MCF 10A (cell line): ENCODE data around the gene MRPL39. TPM values are rescaled to one million over a fixed set of nuclear protein-coding genes. Genes with fewer than 3 reads are reported as not detected.

Experiments
- BruUV-seq: library from RNA; stranded (reverse); fragments of 400-500 nt; replicated peaks from 2 replicates; lab custom pipeline; 2021; lab: Mats Ljungman, UMichigan
- CTCF ChIA-PET: fragments of 300-600 bp; sonication (Branson Sonifier 250); formaldehyde crosslinking; extraction: SDS; loops from one replicate; lab custom pipeline; 2021; ENCODE audit warnings: antibody characterized with exemption, inconsistent platforms; lab: Yijun Ruan, JAX
- POLR2A ChIA-PET: fragments of 300-600, 350-650 bp; sonication (Branson Sonifier 250); formaldehyde crosslinking; extraction: SDS; loops from one replicate; lab custom pipeline; 2020; ENCODE audit warnings: antibody characterized with exemption, inconsistent platforms; lab: Yijun Ruan, JAX
- DNase-seq: peaks from one replicate; pipeline ENCODE4 v3.0.0-alpha.2; 2018; ENCODE audit not compliant: unreplicated experiment
- H3K27ac Mint-ChIP-seq: one replicate; pipeline ENCODE4 v1.8.0; 2022; ENCODE audit warnings: mild to moderate bottlenecking, low read depth, mixed read lengths; ENCODE audit not compliant: unreplicated experiment
- H3K27me3 Mint-ChIP-seq: one replicate; pipeline ENCODE4 v1.8.0; 2022; ENCODE audit warnings: mixed read lengths; ENCODE audit not compliant: insufficient read depth, unreplicated experiment
- H3K36me3 Mint-ChIP-seq: one replicate; pipeline ENCODE4 v1.8.0; 2022; ENCODE audit warnings: mild to moderate bottlenecking, moderate library complexity, mixed read lengths; ENCODE audit not compliant: insufficient read depth, unreplicated experiment
- H3K4me1 Mint-ChIP-seq: one replicate; pipeline ENCODE4 v1.8.0; 2022; ENCODE audit warnings: mixed read lengths; ENCODE audit not compliant: insufficient read depth, unreplicated experiment
- H3K4me3 Mint-ChIP-seq: one replicate; pipeline ENCODE4 v1.8.0; 2022; ENCODE audit warnings: mild to moderate bottlenecking, moderate library complexity, mixed read lengths; ENCODE audit not compliant: unreplicated experiment
- H3K9me3 Mint-ChIP-seq: one replicate; pipeline ENCODE4 v1.8.0; 2022; ENCODE audit warnings: mixed read lengths; ENCODE audit not compliant: unreplicated experiment
- intact Hi-C: fragments of 100-400 bp; cut with micrococcal nuclease; formaldehyde crosslinking; loops from 2 replicates; pipeline ENCODE4 v1.14.1; 2022
- total RNA-seq: library from RNA; stranded (reverse); gene quantifications from 2 replicates; pipeline ENCODE4 v1.2.3, GENCODE V29; 2022
- TF ChIP-seq, protein P1 (sequence below): fragments of 200-600 bp; IDR thresholded peaks from one replicate; pipeline ENCODE4 v1.8.0; 2022; ENCODE audit warnings: antibody characterized with exemption, mild to moderate bottlenecking; ENCODE audit not compliant: unreplicated experiment

The MRPL39 gene
- total RNA-seq, 1 experiment from 2014 or later, result 37.1 TPM

DNA sequence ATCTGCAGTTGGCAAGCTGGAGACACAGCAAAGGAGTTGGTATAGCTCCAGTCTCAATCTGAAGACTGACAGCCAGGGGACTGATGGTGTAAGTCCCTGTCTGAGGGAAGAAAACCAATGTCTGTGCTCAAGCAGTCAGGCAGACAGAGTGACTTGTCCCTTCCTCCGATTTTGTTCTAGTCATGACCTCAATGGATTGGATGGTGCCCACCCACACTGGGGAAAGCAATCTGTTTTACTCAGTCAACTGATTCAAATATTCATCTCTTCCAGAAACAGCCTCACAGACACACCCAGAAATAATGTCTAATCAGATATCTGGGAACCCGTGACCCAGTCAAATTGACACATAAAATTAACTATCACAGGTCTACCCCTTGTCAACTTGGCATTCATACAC, 11.9 kb upstream of the MRPL39 start:
- intact Hi-C loops, result no loop called here
- Mint-ChIP-seq H3K27me3 (peaks cover 10% of the 10 kb centered on the region), H3K36me3 (no peaks in the 10 kb centered on the region), H3K4me3 (no peak overlapping the region), H3K27ac (no peak overlapping the region), H3K9me3 (no peaks in the 10 kb centered on the region), H3K4me1 (no peaks in the 10 kb centered on the region)
- no TSS peak for BruUV-seq
- CTCF ChIA-PET, result interaction anchor here (1.0 to 3.3 kb wide), 2 partner anchors 11 kb away, joined by 3 to 19 read pairs; no protein-coding TSS in a partner anchor
- DNase-seq, result no peak
- POLR2A ChIA-PET, result no interaction called here
- TF ChIP-seq, protein P1, sequence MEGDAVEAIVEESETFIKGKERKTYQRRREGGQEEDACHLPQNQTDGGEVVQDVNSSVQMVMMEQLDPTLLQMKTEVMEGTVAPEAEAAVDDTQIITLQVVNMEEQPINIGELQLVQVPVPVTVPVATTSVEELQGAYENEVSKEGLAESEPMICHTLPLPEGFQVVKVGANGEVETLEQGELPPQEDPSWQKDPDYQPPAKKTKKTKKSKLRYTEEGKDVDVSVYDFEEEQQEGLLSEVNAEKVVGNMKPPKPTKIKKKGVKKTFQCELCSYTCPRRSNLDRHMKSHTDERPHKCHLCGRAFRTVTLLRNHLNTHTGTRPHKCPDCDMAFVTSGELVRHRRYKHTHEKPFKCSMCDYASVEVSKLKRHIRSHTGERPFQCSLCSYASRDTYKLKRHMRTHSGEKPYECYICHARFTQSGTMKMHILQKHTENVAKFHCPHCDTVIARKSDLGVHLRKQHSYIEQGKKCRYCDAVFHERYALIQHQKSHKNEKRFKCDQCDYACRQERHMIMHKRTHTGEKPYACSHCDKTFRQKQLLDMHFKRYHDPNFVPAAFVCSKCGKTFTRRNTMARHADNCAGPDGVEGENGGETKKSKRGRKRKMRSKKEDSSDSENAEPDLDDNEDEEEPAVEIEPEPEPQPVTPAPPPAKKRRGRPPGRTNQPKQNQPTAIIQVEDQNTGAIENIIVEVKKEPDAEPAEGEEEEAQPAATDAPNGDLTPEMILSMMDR, result no peak

DNA sequence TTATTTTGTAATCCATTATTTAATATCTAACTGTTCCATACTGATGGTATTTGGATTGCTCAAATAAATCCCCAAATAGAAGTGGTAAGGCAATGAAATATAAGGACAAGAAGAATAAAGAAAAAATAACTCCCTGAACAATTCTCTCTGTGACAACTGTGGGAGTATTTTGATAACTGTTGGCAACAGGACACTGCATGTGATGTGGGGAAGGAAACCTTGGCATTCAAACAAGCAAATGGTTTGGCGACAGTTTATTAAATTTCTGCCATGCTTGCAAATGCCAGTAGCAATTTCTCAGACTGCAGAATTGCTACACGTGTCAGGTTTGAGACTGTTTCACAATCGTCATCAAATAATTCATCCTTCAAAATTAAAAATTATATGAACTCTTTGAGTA, 8.6 kb upstream of the MRPL39 start:
- POLR2A ChIA-PET, result no interaction called here
- CTCF ChIA-PET, result interaction anchor here (0.7 to 3.3 kb wide), 4 partner anchors 8 to 287 kb away, joined by 3 to 19 read pairs (median 4); no protein-coding TSS in a partner anchor
- H3K27me3 Mint-ChIP-seq, result peaks cover 10% of the 10 kb centered on the region
- intact Hi-C loops, result no loop called here
- H3K9me3 Mint-ChIP-seq, result no peaks in the 10 kb centered on the region
- BruUV-seq, result no TSS peak
- H3K4me1 Mint-ChIP-seq, result no peaks in the 10 kb centered on the region
- TF ChIP-seq, protein P1, result no peak
- DNase-seq, result no peak
- no peaks in the 10 kb centered on the region for H3K36me3 Mint-ChIP-seq
- H3K27ac Mint-ChIP-seq, result no peak overlapping the region
- H3K4me3 Mint-ChIP-seq, result no peak overlapping the region

DNA sequence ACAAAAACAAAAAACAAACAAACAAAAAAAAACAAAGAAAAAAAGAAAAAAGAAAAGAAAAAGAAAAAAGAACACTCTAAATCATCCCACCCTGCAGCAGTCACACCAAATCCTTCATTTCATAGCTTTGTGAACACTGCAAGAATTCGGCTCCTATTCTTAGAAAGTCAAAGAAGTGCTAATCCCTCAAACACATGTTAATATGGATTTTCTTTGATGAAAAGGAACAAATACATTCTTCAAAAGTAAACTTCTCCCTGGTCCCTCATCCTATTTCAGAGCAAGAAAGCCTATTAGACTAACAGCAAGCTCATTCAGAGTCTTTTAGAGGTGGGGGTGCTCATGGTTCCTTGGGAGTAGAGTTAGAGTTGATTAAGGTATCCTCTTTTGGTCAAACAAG, 7.2 kb upstream of the MRPL39 start:
- BruUV-seq, result no TSS peak
- Mint-ChIP-seq H3K27ac (no peak overlapping the region), H3K4me3 (no peak overlapping the region), H3K9me3 (no peaks in the 10 kb centered on the region), H3K4me1 (no peaks in the 10 kb centered on the region), H3K27me3 (peaks cover 10% of the 10 kb centered on the region), H3K36me3 (no peaks in the 10 kb centered on the region)
- intact Hi-C loops, result no loop called here
- TF ChIP-seq, protein P1, result no peak
- CTCF ChIA-PET, result no interaction called here
- DNase-seq, result no peak
- POLR2A ChIA-PET, result no interaction called here

DNA sequence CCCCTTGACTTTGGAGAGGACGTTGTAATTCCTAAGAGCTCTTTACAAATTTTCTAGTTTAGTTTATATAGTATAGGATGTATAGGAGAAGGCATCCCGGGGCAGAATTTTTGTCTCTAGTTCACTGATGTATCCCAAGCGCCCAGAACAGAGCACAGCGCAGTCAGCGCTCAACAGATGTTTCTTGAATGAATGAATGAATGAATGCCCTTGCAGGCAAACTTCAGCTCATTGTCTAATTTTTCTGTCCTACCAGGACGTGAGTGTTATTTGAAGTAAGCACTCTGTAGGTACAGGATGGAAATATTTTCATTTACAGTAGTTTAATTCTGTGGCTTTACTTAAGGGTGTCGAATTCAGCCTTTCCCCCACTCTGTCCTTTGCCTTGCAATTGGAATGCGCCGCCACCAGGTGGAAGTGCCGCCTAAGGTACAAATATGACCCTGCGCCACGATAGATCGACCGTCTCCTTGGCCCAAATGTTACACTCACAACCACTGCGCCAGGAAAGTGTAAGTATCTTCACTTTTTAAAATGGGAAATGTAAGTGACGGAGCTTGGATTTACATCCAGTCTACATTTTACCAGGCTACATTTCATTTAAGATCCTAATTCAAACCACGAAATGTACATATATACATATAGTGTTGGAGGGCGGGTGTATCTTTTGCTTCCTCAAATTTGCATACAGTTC, 910 bp upstream of the MRPL39 start:
- CTCF ChIA-PET, result interaction anchor here (0.6 to 2.4 kb wide), 54 partner anchors 9 to 1378 kb away, joined by 3 to 63 read pairs (median 4); partner anchors contain the start of genes ATP5PF, GABPA and JAM2
- H3K27ac Mint-ChIP-seq, result peak overlapping the region; percentile 51
- peak overlapping the region; percentile 87 for H3K4me3 Mint-ChIP-seq
- BruUV-seq, result no TSS peak
- H3K9me3 Mint-ChIP-seq, result no peaks in the 10 kb centered on the region
- H3K27me3 Mint-ChIP-seq, result no peaks in the 10 kb centered on the region
- TF ChIP-seq, protein P1, result peak; percentile 84
- POLR2A ChIA-PET, result interaction anchor here (0.5 to 5.4 kb wide), 17 partner anchors 9 to 1944 kb away, joined by 3 to 42 read pairs (median 3); partner anchors contain the start of genes ATP5PF and GABPA
- H3K4me1 Mint-ChIP-seq, result peaks cover 16% of the 10 kb centered on the region
- H3K36me3 Mint-ChIP-seq, result peaks cover 8% of the 10 kb centered on the region
- peak; percentile 85 for DNase-seq
- intact Hi-C loops, result loop anchor here (1.0 kb wide), 3 partner anchors 100 to 1109 kb away; no protein-coding TSS in a partner anchor
